BLaER1 (cell line): ENCODE measurements around the gene PCCA.

Experiments
- H3K27ac ChIP-seq: shearing (Covaris generic); formaldehyde crosslinking; 2 replicates; pipeline ENCODE4 v1.8.1; 2022
- H3K27me3 ChIP-seq: shearing (Covaris generic); formaldehyde crosslinking; 2 replicates; pipeline ENCODE4 v1.8.1; 2022
- H3K36me3 ChIP-seq: shearing (Covaris generic); formaldehyde crosslinking; 2 replicates; pipeline ENCODE4 v1.8.1; 2022
- H3K4me1 ChIP-seq: shearing (Covaris generic); formaldehyde crosslinking; 2 replicates; pipeline ENCODE4 v1.8.1; 2022
- H3K4me2 ChIP-seq: shearing (Covaris generic); formaldehyde crosslinking; 2 replicates; pipeline ENCODE4 v1.8.1; 2022
- H3K4me3 ChIP-seq: shearing (Covaris generic); formaldehyde crosslinking; 2 replicates; pipeline ENCODE4 v1.8.1; 2022
- H3K9ac ChIP-seq: shearing (Covaris generic); formaldehyde crosslinking; 2 replicates; pipeline ENCODE4 v1.8.1; 2022
- H3K9me3 ChIP-seq: shearing (Covaris generic); formaldehyde crosslinking; 2 replicates; pipeline ENCODE4 v1.8.1; 2022
- H4K20me1 ChIP-seq: shearing (Covaris generic); formaldehyde crosslinking; 2 replicates; pipeline ENCODE4 v1.8.1; 2022
- Cebpa-rat ChIP-seq: shearing (Covaris generic); IDR thresholded peaks from 2 replicates; pipeline ENCODE4 v1.8.1; 2022

Gene PCCA

GRCh38 chr13:100442095-100442832 lies 353.4 kb downstream of the PCCA start:
- TF ChIP-seq Cebpa-rat = no peak
- no peaks in the 10 kb centered on the region for H3K36me3 ChIP-seq

GRCh38 chr13:100443278-100443997 lies 354.5 kb downstream of the PCCA start:
- H3K4me1 ChIP-seq = no peaks in the 10 kb centered on the region

More at GRCh38 chr13:100442095-100442832, 353.4 kb downstream of the PCCA start:
- Histone ChIP-seq H4K20me1 (no peaks in the 10 kb centered on the region), H3K4me3 (no peak overlapping the region), H3K4me1 (no peaks in the 10 kb centered on the region), H3K27me3 (no peaks in the 10 kb centered on the region), H3K27ac (no peak overlapping the region), H3K4me2 (no peak overlapping the region), H3K9ac (no peak overlapping the region), H3K9me3 (no peaks in the 10 kb centered on the region)

GRCh38 chr13:100443998-100444328 lies 355.1 kb downstream of the PCCA start:
- H3K4me1 ChIP-seq = no peaks in the 10 kb centered on the region
- H3K9me3 ChIP-seq = no peaks in the 10 kb centered on the region
- no peak overlapping the region for H3K4me3 ChIP-seq
- H3K27ac ChIP-seq = no peak overlapping the region
- H3K9ac ChIP-seq = no peak overlapping the region
- no peak overlapping the region for H3K4me2 ChIP-seq
- H3K36me3 ChIP-seq = no peaks in the 10 kb centered on the region
- H3K27me3 ChIP-seq = no peaks in the 10 kb centered on the region
- H4K20me1 ChIP-seq = no peaks in the 10 kb centered on the region
- no peak for TF ChIP-seq Cebpa-rat

More at GRCh38 chr13:100443278-100443997, 354.5 kb downstream of the PCCA start:
- Histone ChIP-seq H4K20me1 (no peaks in the 10 kb centered on the region), H3K4me3 (no peak overlapping the region), H3K27ac (no peak overlapping the region), H3K9ac (no peak overlapping the region), H3K27me3 (no peaks in the 10 kb centered on the region), H3K36me3 (no peaks in the 10 kb centered on the region), H3K4me2 (no peak overlapping the region), H3K9me3 (no peaks in the 10 kb centered on the region)
- no peak for TF ChIP-seq Cebpa-rat

- Histone ChIP-seq H3K4me1 (no peaks in the 10 kb centered on the region), H3K27me3 (no peaks in the 10 kb centered on the region), H3K9ac (no peak overlapping the region), H3K9me3 (no peaks in the 10 kb centered on the region), H3K4me2 (no peak overlapping the region), H3K27ac (no peak overlapping the region), H4K20me1 (no peaks in the 10 kb centered on the region), H3K36me3 (no peaks in the 10 kb centered on the region), H3K4me3 (no peak overlapping the region)
- no peak for TF ChIP-seq Cebpa-rat
These were observed 358.9 kb downstream of the PCCA start for GRCh38 chr13:100447831-100448230.

GRCh38 chr13:100451923-100452322 lies 363.0 kb downstream of the PCCA start:
- Histone ChIP-seq H3K9me3 (no peaks in the 10 kb centered on the region), H3K27ac (no peak overlapping the region), H3K36me3 (no peaks in the 10 kb centered on the region), H3K27me3 (no peaks in the 10 kb centered on the region), H3K4me2 (no peak overlapping the region), H3K9ac (no peak overlapping the region), H4K20me1 (no peaks in the 10 kb centered on the region), H3K4me1 (no peaks in the 10 kb centered on the region), H3K4me3 (no peak overlapping the region)
- TF ChIP-seq Cebpa-rat = no peak

GRCh38 chr13:100454876-100455275 lies 366.0 kb downstream of the PCCA start:
- no peak overlapping the region for H3K4me3 ChIP-seq
- no peaks in the 10 kb centered on the region for H3K9me3 ChIP-seq
- TF ChIP-seq Cebpa-rat = no peak
- H3K4me2 ChIP-seq = no peak overlapping the region
- H3K36me3 ChIP-seq = no peaks in the 10 kb centered on the region
- H3K9ac ChIP-seq = no peak overlapping the region
- no peaks in the 10 kb centered on the region for H4K20me1 ChIP-seq
- H3K27ac ChIP-seq = no peak overlapping the region
- H3K27me3 ChIP-seq = no peaks in the 10 kb centered on the region
- H3K4me1 ChIP-seq = no peaks in the 10 kb centered on the region

- Histone ChIP-seq H3K27ac (no peak overlapping the region), H4K20me1 (no peaks in the 10 kb centered on the region), H3K4me2 (no peak overlapping the region), H3K27me3 (no peaks in the 10 kb centered on the region), H3K4me3 (no peak overlapping the region), H3K4me1 (peaks cover 7% of the 10 kb centered on the region), H3K9me3 (no peaks in the 10 kb centered on the region), H3K36me3 (no peaks in the 10 kb centered on the region), H3K9ac (no peak overlapping the region)
- TF ChIP-seq Cebpa-rat = no peak
These were observed 369.8 kb downstream of the PCCA start for GRCh38 chr13:100458673-100459072.

GRCh38 chr13:100459747-100460146 lies 370.9 kb downstream of the PCCA start:
- H3K4me3 ChIP-seq = no peak overlapping the region
- no peak for TF ChIP-seq Cebpa-rat

GRCh38 chr13:100460266-100460665 lies 371.4 kb downstream of the PCCA start:
- H3K36me3 ChIP-seq = no peaks in the 10 kb centered on the region
- H3K27ac ChIP-seq = no peak overlapping the region
- no peak for TF ChIP-seq Cebpa-rat
- no peak overlapping the region for H3K4me3 ChIP-seq
- no peak overlapping the region for H3K4me2 ChIP-seq
- no peaks in the 10 kb centered on the region for H3K27me3 ChIP-seq
- H4K20me1 ChIP-seq = no peaks in the 10 kb centered on the region
- H3K9ac ChIP-seq = no peak overlapping the region
- peaks cover 7% of the 10 kb centered on the region for H3K4me1 ChIP-seq
- H3K9me3 ChIP-seq = no peaks in the 10 kb centered on the region

More at GRCh38 chr13:100459747-100460146, 370.9 kb downstream of the PCCA start:
- Histone ChIP-seq H3K9ac (no peak overlapping the region), H3K4me2 (no peak overlapping the region), H3K9me3 (no peaks in the 10 kb centered on the region), H3K4me1 (peaks cover 7% of the 10 kb centered on the region), H3K27ac (no peak overlapping the region), H3K27me3 (no peaks in the 10 kb centered on the region), H3K36me3 (no peaks in the 10 kb centered on the region), H4K20me1 (no peaks in the 10 kb centered on the region)

GRCh38 chr13:100460791-100461190 lies 371.9 kb downstream of the PCCA start:
- no peak overlapping the region for H3K27ac ChIP-seq
- H3K27me3 ChIP-seq = no peaks in the 10 kb centered on the region
- no peaks in the 10 kb centered on the region for H3K9me3 ChIP-seq
- no peaks in the 10 kb centered on the region for H3K36me3 ChIP-seq
- no peak for TF ChIP-seq Cebpa-rat
- no peak overlapping the region for H3K4me2 ChIP-seq
- H4K20me1 ChIP-seq = no peaks in the 10 kb centered on the region
- peaks cover 7% of the 10 kb centered on the region for H3K4me1 ChIP-seq
- H3K9ac ChIP-seq = no peak overlapping the region
- no peak overlapping the region for H3K4me3 ChIP-seq
